ENCODE measurements around the gene TBX21. TPM values are rescaled to one million over a fixed set of nuclear protein-coding genes. Genes with fewer than 3 reads are reported as not detected.
A peak's percentile ranks its signal among the peaks of the same experiment; 100 is the strongest.

TBX21 gene
- total RNA-seq, 1 donor from 2014 or later: not detected

DNA sequence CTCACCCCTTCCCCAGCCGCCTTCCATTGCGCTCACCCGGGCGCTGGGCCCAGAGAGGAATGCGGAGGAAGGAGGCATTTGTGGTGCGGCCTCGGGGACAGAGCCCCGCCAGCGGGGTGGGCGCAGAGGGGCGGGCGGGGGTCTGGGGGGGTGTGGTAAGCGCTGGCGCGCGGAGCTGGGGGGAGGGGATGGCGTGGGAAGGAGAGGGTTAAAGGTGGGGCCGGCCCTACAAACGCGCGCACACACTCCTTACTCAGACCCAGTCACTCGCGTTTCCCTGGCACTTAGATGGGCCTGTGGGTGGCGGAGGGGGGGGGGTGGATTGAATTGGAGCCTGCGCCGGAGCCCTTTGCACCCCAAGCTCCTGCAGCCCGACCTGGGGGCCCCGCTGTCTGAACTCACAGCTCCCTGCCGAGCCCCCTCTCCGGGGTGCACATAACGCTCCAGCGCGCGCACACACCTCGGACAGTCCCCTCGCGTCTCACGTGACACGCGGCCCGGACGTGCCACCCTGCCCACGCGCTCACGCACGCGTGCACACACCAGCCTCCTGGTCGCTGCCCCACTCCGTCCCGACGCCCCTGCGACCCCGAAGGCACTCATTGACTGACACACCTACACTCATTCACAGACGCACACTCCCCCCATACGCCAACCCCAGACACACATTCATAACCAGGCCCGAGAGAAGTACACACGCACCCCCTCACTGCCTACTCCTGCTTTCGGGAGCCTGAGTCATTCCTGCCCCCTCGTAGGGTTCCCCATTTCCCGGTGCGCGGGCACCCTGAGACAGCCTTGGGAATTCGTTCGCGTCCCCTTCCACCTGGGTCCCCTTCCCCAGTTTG is 38.2 kb upstream of the TBX21 start:
- H3K4me3 ChIP-seq (ENCODE audit: low read depth, low read length): peak overlapping the region; percentile 79
- no peak for DNase-seq (ENCODE audit: low read depth)
- TF ChIP-seq, protein P1, sequence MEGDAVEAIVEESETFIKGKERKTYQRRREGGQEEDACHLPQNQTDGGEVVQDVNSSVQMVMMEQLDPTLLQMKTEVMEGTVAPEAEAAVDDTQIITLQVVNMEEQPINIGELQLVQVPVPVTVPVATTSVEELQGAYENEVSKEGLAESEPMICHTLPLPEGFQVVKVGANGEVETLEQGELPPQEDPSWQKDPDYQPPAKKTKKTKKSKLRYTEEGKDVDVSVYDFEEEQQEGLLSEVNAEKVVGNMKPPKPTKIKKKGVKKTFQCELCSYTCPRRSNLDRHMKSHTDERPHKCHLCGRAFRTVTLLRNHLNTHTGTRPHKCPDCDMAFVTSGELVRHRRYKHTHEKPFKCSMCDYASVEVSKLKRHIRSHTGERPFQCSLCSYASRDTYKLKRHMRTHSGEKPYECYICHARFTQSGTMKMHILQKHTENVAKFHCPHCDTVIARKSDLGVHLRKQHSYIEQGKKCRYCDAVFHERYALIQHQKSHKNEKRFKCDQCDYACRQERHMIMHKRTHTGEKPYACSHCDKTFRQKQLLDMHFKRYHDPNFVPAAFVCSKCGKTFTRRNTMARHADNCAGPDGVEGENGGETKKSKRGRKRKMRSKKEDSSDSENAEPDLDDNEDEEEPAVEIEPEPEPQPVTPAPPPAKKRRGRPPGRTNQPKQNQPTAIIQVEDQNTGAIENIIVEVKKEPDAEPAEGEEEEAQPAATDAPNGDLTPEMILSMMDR (conservative IDR thresholded peaks at IDR 0.05; ENCODE audit: low read depth, low read length): no peak

DNA sequence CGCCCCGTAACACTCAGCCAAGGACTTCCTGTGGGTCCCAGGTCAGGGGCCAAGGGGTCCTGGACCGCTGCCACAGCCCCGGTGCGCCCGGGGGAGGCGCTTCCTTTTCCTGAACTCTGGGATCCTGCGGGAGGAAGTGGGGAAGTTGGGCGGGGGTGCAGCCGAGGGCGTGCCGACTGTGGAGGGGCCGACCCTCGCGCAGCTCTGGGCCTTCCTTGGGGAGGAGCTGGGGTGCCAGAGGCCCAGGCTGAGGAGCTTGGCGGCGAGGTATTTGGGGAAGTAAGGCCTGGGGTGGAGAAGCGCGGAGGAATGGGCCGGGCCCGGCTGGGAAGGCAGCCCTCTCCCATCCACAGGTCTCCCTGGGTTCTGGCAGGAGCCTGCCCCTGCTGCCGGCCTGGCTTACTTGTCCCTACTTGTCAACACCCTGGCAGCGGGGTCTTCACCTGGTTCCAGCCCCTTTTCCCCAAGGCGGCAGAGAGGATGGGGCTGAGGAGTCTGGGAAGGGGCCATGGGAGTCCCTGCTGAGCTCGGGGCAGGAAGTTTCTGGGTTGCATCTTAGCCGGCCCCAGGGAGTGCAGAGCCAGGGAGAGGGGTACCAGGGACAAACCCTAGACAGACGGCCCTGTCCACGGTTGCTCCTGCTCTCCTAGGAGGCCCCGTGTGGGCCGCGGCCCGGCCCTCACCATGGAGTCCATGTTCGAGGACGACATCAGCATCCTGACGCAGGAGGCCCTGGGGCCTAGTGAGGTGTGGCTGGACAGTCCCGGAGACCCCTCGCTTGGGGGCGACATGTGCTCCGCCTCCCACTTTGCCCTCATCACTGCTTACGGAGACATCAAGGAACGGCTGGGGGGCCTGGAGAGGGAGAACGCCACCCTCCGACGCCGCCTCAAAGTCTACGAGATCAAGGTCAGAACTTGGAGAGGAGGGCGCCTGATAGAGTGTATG is 37.3 kb upstream of the TBX21 start:
- TF ChIP-seq, protein P1 (conservative IDR thresholded peaks at IDR 0.05; ENCODE audit: low read depth, low read length): no peak
- no peak for DNase-seq (ENCODE audit: low read depth)

DNA sequence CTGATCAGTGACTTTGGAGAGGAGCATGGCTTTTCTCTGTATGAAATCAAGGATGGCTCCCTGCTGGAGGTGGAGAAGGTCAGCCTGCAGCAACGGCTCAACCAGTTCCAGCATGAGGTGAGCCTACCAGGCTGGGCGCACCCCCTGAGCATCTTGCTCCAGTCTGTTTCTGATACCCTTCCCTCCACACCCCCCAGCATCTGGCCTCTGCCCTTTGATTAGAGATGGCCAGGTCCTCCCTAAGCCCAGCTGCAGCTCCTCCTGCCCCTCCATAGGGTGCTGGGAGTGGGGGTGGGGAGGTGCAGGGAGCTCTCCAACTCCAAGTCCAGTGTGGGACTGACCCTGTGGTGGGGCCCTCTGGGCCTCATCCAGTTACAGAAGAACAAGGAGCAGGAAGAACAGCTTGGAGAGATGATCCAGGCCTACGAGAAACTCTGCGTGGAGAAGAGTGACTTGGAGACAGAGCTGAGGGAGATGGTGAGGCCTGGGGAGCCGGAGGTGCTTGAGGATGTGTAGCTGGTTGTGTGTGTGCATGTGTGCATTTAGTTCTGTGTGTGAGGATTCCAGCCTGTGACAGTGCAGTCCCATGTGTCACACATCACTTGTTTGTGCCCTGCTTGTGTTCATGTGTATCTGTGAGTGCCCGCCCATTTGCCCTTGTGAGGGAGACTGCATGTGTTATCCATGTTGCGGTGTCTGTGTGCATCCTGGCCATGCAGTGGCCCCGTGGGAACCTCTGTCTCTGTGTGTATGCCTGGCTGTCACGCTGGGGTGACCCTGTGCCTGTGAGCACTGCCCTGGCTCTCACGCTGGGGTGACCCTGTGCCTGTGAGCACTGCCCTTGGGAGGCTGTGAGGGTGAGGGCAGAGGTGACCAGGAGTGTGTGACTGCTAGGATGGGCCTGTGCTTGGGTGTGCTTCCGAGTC is 36.1 kb upstream of the TBX21 start:
- no peak overlapping the region for H3K4me3 ChIP-seq (ENCODE audit: low read depth, low read length)
- DNase-seq (ENCODE audit: low read depth): no peak
- TF ChIP-seq, protein P1 (conservative IDR thresholded peaks at IDR 0.05; ENCODE audit: low read depth, low read length): no peak

More for the DNA sequence above, 37.3 kb upstream of the TBX21 start:
- H3K4me3 ChIP-seq (ENCODE audit: low read depth, low read length): peak overlapping the region; percentile 79

DNA sequence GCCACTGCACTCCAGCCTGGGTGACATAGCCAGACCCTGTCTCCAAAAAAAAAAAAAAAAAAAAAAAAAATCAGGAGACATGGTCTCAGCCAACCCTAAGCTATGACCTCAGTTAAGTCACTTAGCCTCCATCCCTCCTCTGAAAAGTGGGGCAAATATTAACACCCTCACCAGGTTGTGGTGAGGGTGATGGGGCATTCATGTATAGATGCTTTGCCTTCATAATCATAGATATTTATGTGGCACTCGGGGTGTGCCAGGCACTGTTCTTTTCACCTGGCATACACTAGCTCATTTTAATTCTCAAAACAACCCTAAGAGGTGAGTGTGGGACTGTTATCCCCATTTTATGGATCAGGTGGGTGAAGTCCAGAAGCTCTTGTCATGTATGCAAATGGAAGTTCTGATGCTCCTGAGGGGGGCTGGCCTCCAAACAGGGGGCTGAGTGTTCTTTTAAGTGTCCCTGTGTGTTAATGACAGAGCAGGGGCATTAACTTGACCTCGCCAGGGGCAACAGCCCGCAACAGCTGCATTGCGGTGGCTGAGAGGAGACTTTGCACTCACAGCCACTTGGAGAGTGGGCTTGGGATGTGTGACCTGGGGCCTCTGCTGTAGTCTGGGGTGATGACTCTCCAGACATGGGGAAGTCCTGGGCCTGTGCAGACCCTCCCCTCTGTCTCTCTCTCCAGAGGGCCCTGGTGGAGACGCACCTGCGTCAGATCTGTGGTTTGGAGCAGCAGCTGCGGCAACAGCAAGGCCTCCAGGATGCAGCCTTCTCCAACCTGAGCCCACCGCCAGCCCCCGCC is 34.9 kb upstream of the TBX21 start:
- TF ChIP-seq, protein P1 (conservative IDR thresholded peaks at IDR 0.05; ENCODE audit: low read depth, low read length): no peak
- DNase-seq (ENCODE audit: low read depth): no peak

DNA sequence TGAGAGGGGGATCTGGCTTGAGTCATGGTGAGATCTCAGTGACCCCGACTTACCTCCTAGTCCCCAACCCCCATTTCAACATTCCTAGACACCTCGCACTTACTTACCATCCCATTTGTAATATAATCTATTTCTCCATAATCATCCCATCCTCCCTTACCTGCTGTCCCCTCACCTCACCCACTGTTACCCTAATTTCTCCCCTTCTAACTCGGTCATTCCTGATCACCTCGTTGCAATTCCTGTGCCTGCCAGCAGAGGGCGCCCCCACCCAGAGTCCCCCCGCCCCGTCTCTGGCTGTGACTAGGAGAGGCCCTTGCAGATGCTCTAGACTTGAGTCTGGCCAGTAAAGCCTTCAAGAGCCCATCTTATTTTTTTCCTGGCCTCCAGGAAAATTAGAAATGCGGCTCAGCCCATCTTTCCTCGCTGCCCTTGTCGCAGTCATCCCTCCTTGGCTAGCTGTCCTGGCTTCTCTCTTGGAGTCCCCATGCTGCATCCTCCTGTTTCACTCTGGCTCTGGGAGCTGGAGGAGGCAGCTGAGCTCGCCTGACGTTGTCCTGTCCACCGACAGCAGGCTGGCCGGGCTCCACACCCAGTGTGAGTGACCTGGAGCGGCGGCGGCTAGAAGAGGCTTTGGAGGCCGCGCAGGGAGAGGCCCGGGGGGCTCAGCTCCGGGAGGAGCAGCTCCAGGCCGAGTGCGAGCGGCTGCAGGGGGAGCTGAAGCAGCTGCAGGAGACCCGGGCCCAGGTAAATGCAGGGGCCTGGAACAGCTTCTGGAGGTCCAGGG is 34.1 kb upstream of the TBX21 start:
- H3K4me3 ChIP-seq (ENCODE audit: low read depth, low read length): no peak overlapping the region
- TF ChIP-seq, protein P1 (conservative IDR thresholded peaks at IDR 0.05; ENCODE audit: low read depth, low read length): peak; percentile 85
- DNase-seq (ENCODE audit: low read depth): no peak

More for the DNA sequence above, 34.9 kb upstream of the TBX21 start:
- no peak overlapping the region for H3K4me3 ChIP-seq (ENCODE audit: low read depth, low read length)

Measured in epithelial cell of proximal tubule (primary cell).